ENCODE data around the gene ZNF12. TPM values are rescaled to one million over a fixed set of nuclear protein-coding genes. Genes with fewer than 3 reads are reported as not detected.
A peak's percentile ranks its signal among the peaks of the same experiment; 100 is the strongest.

Gene ZNF12
- polyA plus RNA-seq, 1 of the 3 experiments (the other 2 are of a cell fraction) = 9.5 TPM

GRCh38 chr7:6648815-6649104 lies 58.0 kb downstream of the ZNF12 start:
- WGBS (ENCODE audit: low lambda C conversion rate) = 93% methylated on average over 2 of the region's 5 CpGs

GRCh38 chr7:6648066-6648814 lies 58.5 kb downstream of the ZNF12 start:
- H4K20me1 ChIP-seq (ENCODE audit: insufficient read depth) = peaks cover 20% of the 10 kb centered on the region; the same call in 1 of the 2 replicates
- peaks cover 46 to 87% of the 10 kb centered on the region in 2 experiments for H3K36me3 ChIP-seq (replicated peaks in 1 of 2; ENCODE audit: control insufficient read depth in 1 of 2, insufficient read depth in 2 of 2, low read length in 1 of 2)
- TF ChIP-seq USF2 (IDR thresholded peaks at IDR 0.05; ENCODE audit: borderline replicate concordance, low read depth, low read length) (no peak), ZBTB33 (IDR thresholded peaks at IDR 0.05; ENCODE audit: borderline replicate concordance, low read depth) (no peak), JUND (IDR thresholded peaks at IDR 0.05) (no peak), MEF2A (IDR thresholded peaks at IDR 0.05; ENCODE audit: borderline replicate concordance, low read depth) (no peak), TCF12 (IDR thresholded peaks at IDR 0.05) (no peak), FOSL2 (IDR thresholded peaks at IDR 0.05; ENCODE audit: borderline replicate concordance, low read depth) (no peak), FOXJ3 (CRISPR knock-in tag; IDR thresholded peaks at IDR 0.05) (no peak), CHD2 (IDR thresholded peaks at IDR 0.05; ENCODE audit: low read length, partially characterized antibody) (no peak), FOXM1 (IDR thresholded peaks at IDR 0.05; ENCODE audit: low read depth) (no peak), ELF1 (IDR thresholded peaks at IDR 0.05) (no peak), NRF1 (IDR thresholded peaks at IDR 0.05; ENCODE audit: low read depth, low read length) (no peak), POLR2AphosphoS5 (IDR thresholded peaks at IDR 0.05; ENCODE audit: low read depth, low read length) (no peak), CTCF (IDR thresholded peaks at IDR 0.05) (no peak), RAD21 (IDR thresholded peaks at IDR 0.05; ENCODE audit: low read length) (no peak), GABPA (IDR thresholded peaks at IDR 0.05; ENCODE audit: low read depth) (no peak), PBX3 (IDR thresholded peaks at IDR 0.05) (no peak)

More at GRCh38 chr7:6648815-6649104, 58.0 kb downstream of the ZNF12 start:
- H3F3A ChIP-seq (replicated peaks; ENCODE audit: insufficient read depth) = no peaks in the 10 kb centered on the region
- H3K79me2 ChIP-seq (ENCODE audit: insufficient read depth) = peaks cover 8% of the 10 kb centered on the region; the same call in 1 of the 2 replicates
- H2AFZ ChIP-seq (ENCODE audit: low read depth) = no peak overlapping the region
- no peaks in the 10 kb centered on the region for H3K9me2 ChIP-seq
- CTCF ChIA-PET = interaction anchor here (0.7 to 2.8 kb wide), 2 partner anchors 10 to 57 kb away, joined by 3 to 12 read pairs; no protein-coding TSS in a partner anchor
- no peak overlapping the region for H3K27ac ChIP-seq (ENCODE audit: low read depth in 2 of 2, low read length in 1 of 2)
- peaks cover 46 to 84% of the 10 kb centered on the region in 2 experiments for H3K36me3 ChIP-seq (replicated peaks in 1 of 2; ENCODE audit: control insufficient read depth in 1 of 2, insufficient read depth in 2 of 2, low read length in 1 of 2)
- no peak overlapping the region for H3K9ac ChIP-seq
- H3K27me3 ChIP-seq (ENCODE audit: insufficient read depth) = no peaks in the 10 kb centered on the region
- no peaks in the 10 kb centered on the region for H3K4me1 ChIP-seq (ENCODE audit: control insufficient read depth in 1 of 2, insufficient read depth in 2 of 2, low read depth in 1 of 2, low read length in 1 of 2)
- H3K4me2 ChIP-seq = no peak overlapping the region
- no peaks in the 10 kb centered on the region for H3K9me3 ChIP-seq
- peak; percentile 29 for DNase-seq
- no peak overlapping the region for H3K4me3 ChIP-seq (ENCODE audit: low read depth in 2 of 2, low read length in 1 of 2)
- POLR2A ChIA-PET = no interaction called here
- TF ChIP-seq NFIC (IDR thresholded peaks at IDR 0.05; ENCODE audit: borderline replicate concordance) = no peak
- no peak for TF ChIP-seq TCF12 (IDR thresholded peaks at IDR 0.05)
- TF ChIP-seq PBX3 (IDR thresholded peaks at IDR 0.05) = no peak
- TF ChIP-seq EP300 (IDR thresholded peaks at IDR 0.05; ENCODE audit: borderline replicate concordance in 1 of 2, low read depth in 1 of 2, low read length in 1 of 2) = no peak
- TF ChIP-seq SIN3A (IDR thresholded peaks at IDR 0.05; ENCODE audit: borderline replicate concordance, low read depth, low read length) = no peak
- no peak for TF ChIP-seq POLR2AphosphoS5 (IDR thresholded peaks at IDR 0.05; ENCODE audit: low read depth, low read length)
- no peak for TF ChIP-seq EZH2phosphoT487 (IDR thresholded peaks at IDR 0.05; ENCODE audit: borderline replicate concordance, low read depth)
- peaks cover 20% of the 10 kb centered on the region; the same call in 1 of the 2 replicates for H4K20me1 ChIP-seq (ENCODE audit: insufficient read depth)

More at GRCh38 chr7:6648066-6648814, 58.5 kb downstream of the ZNF12 start:
- Histone ChIP-seq H3K4me3 (ENCODE audit: low read depth in 2 of 2, low read length in 1 of 2) (no peak overlapping the region), H3F3A (replicated peaks; ENCODE audit: insufficient read depth) (no peaks in the 10 kb centered on the region), H3K4me2 (no peak overlapping the region), H3K79me2 (ENCODE audit: insufficient read depth) (peaks cover 8% of the 10 kb centered on the region; the same call in 1 of the 2 replicates), H3K9me2 (no peaks in the 10 kb centered on the region), H2AFZ (ENCODE audit: low read depth) (no peak overlapping the region), H3K9ac (no peak overlapping the region), H3K4me1 (ENCODE audit: control insufficient read depth in 1 of 2, insufficient read depth in 2 of 2, low read depth in 1 of 2, low read length in 1 of 2) (no peaks in the 10 kb centered on the region), H3K9me3 (no peaks in the 10 kb centered on the region), H3K27me3 (ENCODE audit: insufficient read depth) (no peaks in the 10 kb centered on the region), H3K27ac (ENCODE audit: low read depth in 2 of 2, low read length in 1 of 2) (no peak overlapping the region)
- ChIA-PET CTCF (interaction anchor here (0.7 to 2.8 kb wide), 2 partner anchors 11 to 57 kb away, joined by 3 to 12 read pairs; no protein-coding TSS in a partner anchor), POLR2A (no interaction called here)
- peak; percentile 37 for DNase-seq
- 95% methylated on average over 17 of the region's 17 CpGs for WGBS (ENCODE audit: low lambda C conversion rate)
